Tibial nerve (tissue), 4 donors: ENCODE measurements around the gene EDN3. TPM values are rescaled to one million over a fixed set of nuclear protein-coding genes. Genes with fewer than 3 reads are reported as not detected.
"Not testable (repeated sequence)": the region's sequence is repeated elsewhere in the genome, so short reads cannot be mapped to it uniquely, and the experiment has no call there.

Experiments
- DNase-seq, 2 donors: peaks; one replicate each; pipeline ENCODE4 v3.0.0-alpha.2; 2019; ENCODE audit warnings: low spot score in 2 of 2
- H3K27ac ChIP-seq, 4 donors: fragments of 200-600 bp; sonication (generic) in 3 of 4; one replicate each; pipeline ENCODE4 v1.5.1; 2017 to 2019; ENCODE audit warnings: mild to moderate bottlenecking in 1 of 4
- H3K27me3 ChIP-seq, 2 donors: fragments of 200-600 bp; sonication (generic) in 1 of 2; one replicate each; pipeline versions ENCODE4 v1.5.1 to v1.6.0; 2017 to 2019
- H3K36me3 ChIP-seq, 3 donors: fragments of 200-600 bp; sonication (generic); one replicate each; pipeline ENCODE4 v1.5.1; 2018 to 2019
- H3K4me1 ChIP-seq, 4 donors: fragments of 200-600 bp; sonication (generic) in 3 of 4; one replicate each; pipeline ENCODE4 v1.5.1; 2017 to 2019
- H3K4me3 ChIP-seq, 4 donors: fragments of 200-600 bp; sonication (generic) in 3 of 4; one replicate each; pipeline ENCODE4 v1.5.1; 2017 to 2019; ENCODE audit warnings: mild to moderate bottlenecking in 1 of 4, moderate library complexity in 1 of 4
- H3K9me3 ChIP-seq, 4 donors: fragments of 200-600 bp; sonication (generic) in 3 of 4; one replicate each; pipeline ENCODE4 v1.5.1; 2017 to 2019
- CTCF ChIP-seq, 5 experiments: fragments of 200-600 bp in 3 of 5; fragments of 450-650 bp in 2 of 5; sonication (generic) in 3 of 5; IDR thresholded peaks; one replicate each; pipeline ENCODE4 v1.5.1; 2016 to 2019; ENCODE audit warnings: antibody characterized with exemption in 5 of 5, mild to moderate bottlenecking in 3 of 5, moderate library complexity in 2 of 5
- EP300 ChIP-seq, 2 donors: sonication (generic); formaldehyde crosslinking; IDR thresholded peaks; one replicate each; pipeline ENCODE4 v1.6.1; 2017; ENCODE audit warnings: antibody characterized with exemption in 2 of 2, mild to moderate bottlenecking in 1 of 2
- POLR2A ChIP-seq, 2 donors: fragments of 450-650 bp; IDR thresholded peaks; one replicate each; pipeline ENCODE4 v1.6.1; 2017; ENCODE audit warnings: antibody characterized with exemption in 2 of 2, mild to moderate bottlenecking in 2 of 2, moderate library complexity in 2 of 2
- WGBS, 2 donors: methylation state at CpG; one replicate each; pipeline ENCODE4 v1.1.5; 2018; 5-methylcytosine and 5-hydroxymethylcytosine counted together
- total RNA-seq, 4 donors: library from RNA; depleted of rRNA; stranded (reverse); fragments of >200 nt; gene quantifications; one replicate each; pipeline ENCODE4 v1.1.0, GENCODE V29; 2016

The EDN3 gene
- total RNA-seq, 4 donors from 2014 or later: 2.9 TPM; not detected in 3

DNA sequence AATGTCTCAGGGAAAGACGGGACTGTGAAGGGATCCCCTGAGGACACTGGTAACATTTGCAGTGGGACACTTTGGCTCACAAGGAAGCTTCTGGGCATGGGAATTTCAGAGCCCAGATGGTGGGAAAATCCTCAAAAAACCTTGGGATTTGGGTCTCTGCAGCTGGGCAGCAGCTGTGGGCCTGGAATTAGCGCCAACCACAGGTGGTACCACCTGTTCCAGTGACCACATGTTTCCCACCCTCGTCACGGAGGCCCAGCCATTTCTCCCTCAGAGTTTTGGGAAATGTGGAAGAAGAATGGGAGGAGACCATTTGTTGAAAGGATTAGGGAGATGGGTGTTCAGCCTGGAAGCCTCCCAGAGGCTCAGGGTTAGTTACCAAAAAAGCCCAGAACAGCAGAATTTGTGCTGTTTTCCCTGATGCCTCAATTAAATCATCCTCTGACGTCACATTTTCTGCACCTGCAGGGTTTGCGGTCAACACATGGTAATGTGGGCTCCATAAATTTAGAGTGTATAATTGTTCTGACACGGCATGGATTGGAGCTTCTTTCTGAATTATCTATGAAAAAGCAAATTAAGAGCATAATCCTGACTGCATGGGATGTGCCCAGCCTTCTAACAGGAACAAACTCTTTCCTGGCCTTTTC lies 34.4 kb downstream of the EDN3 start:
- 61 to 72% methylated on average over 7 of the region's 7 CpGs for WGBS, 2 donors
- no peak for TF ChIP-seq CTCF (IDR thresholded peaks at IDR 0.05)
- H3K9me3 ChIP-seq: no peaks in the 10 kb centered on the region

GRCh38 chr20:59335377-59335776 lies 35.0 kb downstream of the EDN3 start:
- Histone ChIP-seq H3K27me3 (no peaks in the 10 kb centered on the region), H3K36me3 (no peaks in the 10 kb centered on the region), H3K4me3 (no peak overlapping the region), H3K27ac (no peak overlapping the region), H3K4me1 (no peaks in the 10 kb centered on the region), H3K9me3 (no peaks in the 10 kb centered on the region)
- no peak for DNase-seq
- 74 to 89% methylated on average over 4 of the region's 4 CpGs for WGBS, 2 donors
- TF ChIP-seq EP300 (IDR thresholded peaks at IDR 0.05): no peak
- no peak for TF ChIP-seq CTCF (IDR thresholded peaks at IDR 0.05)
- TF ChIP-seq POLR2A (IDR thresholded peaks at IDR 0.05): no peak

More for the DNA sequence above, 34.4 kb downstream of the EDN3 start:
- Histone ChIP-seq H3K27ac (no peak overlapping the region), H3K4me3 (no peak overlapping the region), H3K36me3 (no peaks in the 10 kb centered on the region), H3K4me1 (no peaks in the 10 kb centered on the region), H3K27me3 (no peaks in the 10 kb centered on the region)
- no peak for DNase-seq

DNA sequence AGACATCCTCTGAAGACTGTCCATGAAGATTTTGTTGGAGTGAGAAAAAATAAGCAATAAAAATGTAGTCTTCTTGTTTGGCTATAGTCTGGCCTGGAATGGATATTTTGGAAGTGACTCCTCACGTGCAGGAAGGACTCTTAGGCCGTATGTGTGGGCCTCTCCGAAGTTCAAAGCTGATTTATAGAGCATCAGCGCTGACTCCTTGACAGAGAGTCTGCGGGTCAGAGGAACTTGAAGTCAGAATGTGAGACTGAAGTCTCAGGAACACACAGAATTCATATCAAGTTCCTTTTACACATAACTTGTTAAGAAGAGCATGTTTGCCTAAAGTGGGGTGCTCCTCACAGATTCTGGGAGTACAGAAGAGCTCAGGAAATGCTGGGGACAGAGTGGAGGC lies 36.1 kb downstream of the EDN3 start:
- Histone ChIP-seq H3K4me3 (no peak overlapping the region), H3K4me1 (no peaks in the 10 kb centered on the region), H3K36me3 (no peaks in the 10 kb centered on the region), H3K27ac (no peak overlapping the region), H3K27me3 (no peaks in the 10 kb centered on the region), H3K9me3 (no peaks in the 10 kb centered on the region)
- no peak for DNase-seq
- 57 to 63% methylated on average over 5 of the region's 5 CpGs for WGBS, 2 donors
- TF ChIP-seq EP300 (IDR thresholded peaks at IDR 0.05) (no peak), POLR2A (IDR thresholded peaks at IDR 0.05) (no peak), CTCF (IDR thresholded peaks at IDR 0.05) (no peak)

GRCh38 chr20:59338444-59338843 lies 38.0 kb downstream of the EDN3 start:
- H3K4me1 ChIP-seq, H3K27ac ChIP-seq, H3K36me3 ChIP-seq, DNase-seq, H3K4me3 ChIP-seq, H3K9me3 ChIP-seq, H3K27me3 ChIP-seq: not testable (repeated sequence)
- WGBS, 2 donors: 83% methylated on average over 1 of the region's 8 CpGs; no CpG with 5 or more reads in 1 of the 2 donors

- no peaks in the 10 kb centered on the region for H3K36me3 ChIP-seq
- TF ChIP-seq CTCF (IDR thresholded peaks at IDR 0.05): no peak
- TF ChIP-seq EP300 (IDR thresholded peaks at IDR 0.05): no peak
- no peak for TF ChIP-seq POLR2A (IDR thresholded peaks at IDR 0.05)
- H3K27me3 ChIP-seq: no peaks in the 10 kb centered on the region
- H3K27ac ChIP-seq: no peak overlapping the region
- H3K9me3 ChIP-seq: no peaks in the 10 kb centered on the region
- no peak overlapping the region for H3K4me3 ChIP-seq
- WGBS, 2 donors: 79 to 87% methylated on average over 11 to 12 of the region's 12 CpGs
- DNase-seq: no peak
- H3K4me1 ChIP-seq: no peaks in the 10 kb centered on the region
Measured at GRCh38 chr20:59340201-59340885, 39.9 kb downstream of the EDN3 start.

DNA sequence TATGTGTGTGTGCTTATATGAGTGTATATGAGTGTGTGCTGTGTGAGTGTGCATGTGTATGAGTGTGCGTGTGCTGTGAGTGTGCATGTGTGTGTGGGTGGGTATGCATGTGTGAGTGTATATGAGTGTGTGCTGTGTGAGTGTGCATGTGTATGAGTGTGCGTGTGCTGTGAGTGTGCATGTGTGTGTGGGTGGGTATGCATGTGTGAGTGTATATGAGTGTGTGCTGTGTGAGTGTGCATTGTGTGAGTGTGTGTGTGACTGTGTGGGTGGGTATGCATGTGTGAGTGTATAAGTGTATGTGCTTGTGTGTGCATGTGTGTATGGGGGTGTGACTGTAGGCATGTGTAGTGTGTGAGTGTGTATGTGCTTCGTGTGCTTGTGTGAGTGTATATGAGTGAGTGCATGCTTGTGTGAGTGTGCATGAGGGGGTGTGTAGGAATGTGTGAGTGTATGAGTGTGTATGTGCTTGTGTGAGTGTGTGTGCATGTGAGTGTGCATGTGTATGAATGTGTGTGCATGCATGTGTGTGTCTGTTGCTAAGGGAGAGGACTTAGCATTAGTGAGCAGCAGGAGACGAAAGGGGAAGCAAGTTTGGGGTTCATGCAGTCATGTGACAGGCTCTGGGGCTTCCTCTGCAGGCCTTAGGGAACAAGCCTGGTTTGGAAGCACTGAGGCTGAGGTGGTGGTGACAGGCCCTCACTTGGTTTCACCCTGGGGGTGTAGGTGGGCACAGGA lies 41.0 kb downstream of the EDN3 start:
- H3K36me3 ChIP-seq, H3K4me3 ChIP-seq, H3K4me1 ChIP-seq, DNase-seq, H3K9me3 ChIP-seq, H3K27me3 ChIP-seq, H3K27ac ChIP-seq: not testable (repeated sequence)
- 79 to 84% methylated on average over 4 of the region's 4 CpGs for WGBS, 2 donors
